ENCODE measurements around the gene FTCD. TPM values are rescaled to one million over a fixed set of nuclear protein-coding genes. Genes with fewer than 3 reads are reported as not detected.
"Not testable (repeated sequence)": the region's sequence is repeated elsewhere in the genome, so short reads cannot be mapped to it uniquely, and the experiment has no call there.

FTCD gene
- total RNA-seq, 6 donors from 2014 or later = 0.69 to 0.98 TPM; not detected in 4

- peaks cover 0 to 13% (median 10%) of the 10 kb centered on the region in 4 donors for H3K4me1 ChIP-seq
- no peaks in the 10 kb centered on the region for H3K9me3 ChIP-seq
- H3K27ac ChIP-seq = no peak overlapping the region
- no peaks in the 10 kb centered on the region for H3K36me3 ChIP-seq
- ATAC-seq (ENCODE audit: low FRiP score in 2 of 2) (no peak), DNase-seq (peak; percentile 14 to 62)
- WGBS, 2 donors = 86 to 89% methylated on average over 21 to 23 of the region's 24 CpGs
- no peaks in the 10 kb centered on the region for H3K27me3 ChIP-seq
- no peak for TF ChIP-seq POLR2A (IDR thresholded peaks at IDR 0.05)
- TF ChIP-seq EP300 (IDR thresholded peaks at IDR 0.05) = no peak
- TF ChIP-seq POLR2AphosphoS5 (IDR thresholded peaks at IDR 0.05) = no peak
- TF ChIP-seq CTCF (IDR thresholded peaks at IDR 0.05) = no peak
- no peak overlapping the region for H3K4me3 ChIP-seq
Observed at GRCh38 chr21:46150491-46151121, 4.8 kb downstream of the FTCD start.

GRCh38 chr21:46150073-46150472, 5.3 kb downstream of the FTCD start:
- no peaks in the 10 kb centered on the region for H3K27me3 ChIP-seq
- no peak overlapping the region for H3K27ac ChIP-seq
- no peak for TF ChIP-seq POLR2A (IDR thresholded peaks at IDR 0.05)
- no peak overlapping the region for H3K4me3 ChIP-seq
- WGBS, 2 donors = 73 to 95% methylated on average over 4 to 19 of the region's 19 CpGs
- peak; percentile 17 to 76 for DNase-seq
- no peaks in the 10 kb centered on the region for H3K36me3 ChIP-seq
- H3K4me1 ChIP-seq = peaks cover 0 to 13% (median 10%) of the 10 kb centered on the region in 4 donors
- no peaks in the 10 kb centered on the region for H3K9me3 ChIP-seq
- ATAC-seq (ENCODE audit: low FRiP score in 2 of 2) = no peak

- Histone ChIP-seq H3K27me3 (no peaks in the 10 kb centered on the region), H3K9me3 (no peaks in the 10 kb centered on the region), H3K4me3 (no peak overlapping the region), H3K27ac (no peak overlapping the region), H3K4me1 (peaks cover 0 to 13% (median 10%) of the 10 kb centered on the region in 4 donors), H3K36me3 (no peaks in the 10 kb centered on the region)
- TF ChIP-seq POLR2A (IDR thresholded peaks at IDR 0.05) = no peak
- no peak for TF ChIP-seq POLR2AphosphoS5 (IDR thresholded peaks at IDR 0.05)
- no peak for TF ChIP-seq CTCF (IDR thresholded peaks at IDR 0.05)
- TF ChIP-seq EP300 (IDR thresholded peaks at IDR 0.05) = no peak
- no peak for ATAC-seq (ENCODE audit: low FRiP score in 2 of 2)
- WGBS, 2 donors = 82 to 84% methylated on average over 22 of the region's 22 CpGs
- peak in 1 of 2 donors; percentile 56 for DNase-seq
Observed at GRCh38 chr21:46149205-46149901, 6.0 kb downstream of the FTCD start.

- no peak overlapping the region for H3K4me3 ChIP-seq
- ATAC-seq (ENCODE audit: low FRiP score in 2 of 2) (no peak), DNase-seq (no peak)
- peaks cover 0 to 10% (median 9%) of the 10 kb centered on the region in 4 donors for H3K4me1 ChIP-seq
- H3K27me3 ChIP-seq = no peaks in the 10 kb centered on the region
- no peaks in the 10 kb centered on the region for H3K9me3 ChIP-seq
- H3K27ac ChIP-seq = no peak overlapping the region
- no peak for TF ChIP-seq EP300 (IDR thresholded peaks at IDR 0.05)
- TF ChIP-seq CTCF (IDR thresholded peaks at IDR 0.05) = no peak
- 92 to 95% methylated on average over 10 to 11 of the region's 11 CpGs for WGBS, 2 donors
- H3K36me3 ChIP-seq = no peaks in the 10 kb centered on the region
Observed at GRCh38 chr21:46148106-46148505, 7.3 kb downstream of the FTCD start.

GRCh38 chr21:46147429-46147828, 8.0 kb downstream of the FTCD start:
- not testable (repeated sequence) for ATAC-seq (ENCODE audit: low FRiP score in 2 of 2); H3K27me3 ChIP-seq; H3K36me3 ChIP-seq; H3K4me3 ChIP-seq; H3K4me1 ChIP-seq; H3K27ac ChIP-seq; H3K9me3 ChIP-seq
- DNase-seq = peak in 1 of 2 donors; percentile 63
- TF ChIP-seq CTCF (IDR thresholded peaks at IDR 0.05) = peak in 3 of 6 experiments; percentile 10 to 19 (median 18)
- WGBS, 2 donors = 74 to 77% methylated on average over 12 of the region's 12 CpGs
